Measurements from ENCODE around the gene FOXN3.

Gene FOXN3

GRCh38 chr14:89303456-89304435, 113.3 kb downstream of the FOXN3 start:
- H3K9ac ChIP-seq (ENCODE audit: low read depth, low read length, poor library complexity, severe bottlenecking): no peak overlapping the region
- no peak overlapping the region for H3K4me2 ChIP-seq (ENCODE audit: low read depth, low read length, poor library complexity, severe bottlenecking)
- no peak overlapping the region for H2AFZ ChIP-seq (ENCODE audit: low read length)
- peaks cover 63% of the 10 kb centered on the region for H3K79me2 ChIP-seq (ENCODE audit: insufficient read depth, low read length)
- no peaks in the 10 kb centered on the region for H3F3A ChIP-seq (ENCODE audit: low read depth)
- H3K4me1 ChIP-seq (ENCODE audit: insufficient read depth, low read length, poor library complexity, severe bottlenecking): peaks cover 21% of the 10 kb centered on the region
- no peaks in the 10 kb centered on the region for H3K27me3 ChIP-seq (ENCODE audit: insufficient read depth, low read length, poor library complexity, severe bottlenecking)
- H3K9me2 ChIP-seq (replicated peaks; ENCODE audit: low read depth, low read length): no peaks in the 10 kb centered on the region
- peaks cover 32% of the 10 kb centered on the region; the same call in 1 of the 2 replicates for H3K36me3 ChIP-seq (ENCODE audit: insufficient read depth, low read length)
- peaks cover 32% of the 10 kb centered on the region for H4K20me1 ChIP-seq (ENCODE audit: insufficient read depth, low read length, poor library complexity, severe bottlenecking)
- H3K4me3 ChIP-seq (ENCODE audit: low read length, poor library complexity, severe bottlenecking): no peak overlapping the region
- no peaks in the 10 kb centered on the region for H3K9me3 ChIP-seq (ENCODE audit: insufficient read depth, low read depth, low read length)
- TF ChIP-seq, protein P1, sequence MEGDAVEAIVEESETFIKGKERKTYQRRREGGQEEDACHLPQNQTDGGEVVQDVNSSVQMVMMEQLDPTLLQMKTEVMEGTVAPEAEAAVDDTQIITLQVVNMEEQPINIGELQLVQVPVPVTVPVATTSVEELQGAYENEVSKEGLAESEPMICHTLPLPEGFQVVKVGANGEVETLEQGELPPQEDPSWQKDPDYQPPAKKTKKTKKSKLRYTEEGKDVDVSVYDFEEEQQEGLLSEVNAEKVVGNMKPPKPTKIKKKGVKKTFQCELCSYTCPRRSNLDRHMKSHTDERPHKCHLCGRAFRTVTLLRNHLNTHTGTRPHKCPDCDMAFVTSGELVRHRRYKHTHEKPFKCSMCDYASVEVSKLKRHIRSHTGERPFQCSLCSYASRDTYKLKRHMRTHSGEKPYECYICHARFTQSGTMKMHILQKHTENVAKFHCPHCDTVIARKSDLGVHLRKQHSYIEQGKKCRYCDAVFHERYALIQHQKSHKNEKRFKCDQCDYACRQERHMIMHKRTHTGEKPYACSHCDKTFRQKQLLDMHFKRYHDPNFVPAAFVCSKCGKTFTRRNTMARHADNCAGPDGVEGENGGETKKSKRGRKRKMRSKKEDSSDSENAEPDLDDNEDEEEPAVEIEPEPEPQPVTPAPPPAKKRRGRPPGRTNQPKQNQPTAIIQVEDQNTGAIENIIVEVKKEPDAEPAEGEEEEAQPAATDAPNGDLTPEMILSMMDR (conservative IDR thresholded peaks at IDR 0.05; ENCODE audit: low read length): no peak

GRCh38 chr14:89302396-89302950, 114.6 kb downstream of the FOXN3 start:
- no peak overlapping the region for H3K9ac ChIP-seq (ENCODE audit: low read depth, low read length, poor library complexity, severe bottlenecking)
- H3K4me2 ChIP-seq (ENCODE audit: low read depth, low read length, poor library complexity, severe bottlenecking): no peak overlapping the region
- peaks cover 62% of the 10 kb centered on the region for H3K79me2 ChIP-seq (ENCODE audit: insufficient read depth, low read length)
- no peak overlapping the region for H3K4me3 ChIP-seq (ENCODE audit: low read length, poor library complexity, severe bottlenecking)
- peaks cover 36% of the 10 kb centered on the region for H4K20me1 ChIP-seq (ENCODE audit: insufficient read depth, low read length, poor library complexity, severe bottlenecking)
- H3K36me3 ChIP-seq (ENCODE audit: insufficient read depth, low read length): peaks cover 30% of the 10 kb centered on the region; the same call in 1 of the 2 replicates
- no peaks in the 10 kb centered on the region for H3K9me2 ChIP-seq (replicated peaks; ENCODE audit: low read depth, low read length)
- H3K27me3 ChIP-seq (ENCODE audit: insufficient read depth, low read length, poor library complexity, severe bottlenecking): no peaks in the 10 kb centered on the region
- H2AFZ ChIP-seq (ENCODE audit: low read length): no peak overlapping the region
- peaks cover 21% of the 10 kb centered on the region for H3K4me1 ChIP-seq (ENCODE audit: insufficient read depth, low read length, poor library complexity, severe bottlenecking)
- H3K9me3 ChIP-seq (ENCODE audit: insufficient read depth, low read depth, low read length): no peaks in the 10 kb centered on the region
- TF ChIP-seq, protein P1 (conservative IDR thresholded peaks at IDR 0.05; ENCODE audit: low read length): no peak
- TF ChIP-seq EZH2phosphoT487 (IDR thresholded peaks at IDR 0.05; ENCODE audit: borderline replicate concordance): no peak
- H3F3A ChIP-seq (ENCODE audit: low read depth): no peaks in the 10 kb centered on the region

DNA sequence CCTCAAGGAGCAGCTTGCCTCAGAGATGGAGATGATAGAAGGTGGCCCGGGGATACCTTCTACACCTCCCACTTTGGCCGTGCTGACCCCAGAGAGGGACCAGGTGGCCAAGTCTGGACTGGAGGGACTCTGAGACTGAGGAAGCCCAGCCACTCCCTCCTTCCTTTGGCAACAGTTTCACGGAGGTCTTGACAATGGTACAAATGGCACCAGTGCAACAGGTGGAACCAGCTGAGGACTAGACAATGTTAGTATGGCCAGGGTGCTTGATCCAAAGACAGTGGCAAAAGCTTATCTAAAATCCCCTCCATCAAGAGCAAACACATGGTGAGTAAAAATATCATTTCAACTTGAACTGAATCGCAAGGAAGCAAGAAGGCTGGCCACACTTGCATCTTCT, 117.4 kb downstream of the FOXN3 start:
- Histone ChIP-seq H3K9me3 (ENCODE audit: insufficient read depth, low read depth, low read length) (no peaks in the 10 kb centered on the region), H3K4me3 (ENCODE audit: low read length, poor library complexity, severe bottlenecking) (no peak overlapping the region), H3K36me3 (ENCODE audit: insufficient read depth, low read length) (peaks cover 34% of the 10 kb centered on the region; the same call in 1 of the 2 replicates), H3K27me3 (ENCODE audit: insufficient read depth, low read length, poor library complexity, severe bottlenecking) (no peaks in the 10 kb centered on the region), H3K9me2 (replicated peaks; ENCODE audit: low read depth, low read length) (no peaks in the 10 kb centered on the region), H3K79me2 (ENCODE audit: insufficient read depth, low read length) (peaks cover 61% of the 10 kb centered on the region; the same call in 1 of the 2 replicates), H2AFZ (ENCODE audit: low read length) (no peak overlapping the region), H3K9ac (ENCODE audit: low read depth, low read length, poor library complexity, severe bottlenecking) (no peak overlapping the region), H3F3A (ENCODE audit: low read depth) (no peaks in the 10 kb centered on the region), H4K20me1 (ENCODE audit: insufficient read depth, low read length, poor library complexity, severe bottlenecking) (peaks cover 22% of the 10 kb centered on the region), H3K4me2 (ENCODE audit: low read depth, low read length, poor library complexity, severe bottlenecking) (no peak overlapping the region), H3K4me1 (ENCODE audit: insufficient read depth, low read length, poor library complexity, severe bottlenecking) (peaks cover 10% of the 10 kb centered on the region)
- TF ChIP-seq, protein P1 (conservative IDR thresholded peaks at IDR 0.05; ENCODE audit: low read length): no peak
- TF ChIP-seq EZH2phosphoT487 (IDR thresholded peaks at IDR 0.05; ENCODE audit: borderline replicate concordance): no peak
